Kidney epithelial cell (primary cell): ENCODE data around the gene RAB32. TPM values are rescaled to one million over a fixed set of nuclear protein-coding genes. Genes with fewer than 3 reads are reported as not detected.

Experiments used
- DNase-seq: peaks from one replicate; pipeline ENCODE4 v3.0.0-alpha.2; 2010; ENCODE audit warnings: low read depth
- H3K27me3 ChIP-seq: 2 replicates; pipeline ENCODE4 v1.6.0; 2011; ENCODE audit warnings: low read length; ENCODE audit not compliant: control insufficient read depth, insufficient read depth
- H3K36me3 ChIP-seq: 2 replicates; pipeline ENCODE4 v1.5.1; 2011; ENCODE audit warnings: low read length; ENCODE audit not compliant: control insufficient read depth, insufficient read depth
- H3K4me3 ChIP-seq: 2 replicates; pipeline ENCODE4 v1.5.1; 2011; ENCODE audit warnings: low read depth, mild to moderate bottlenecking, control low read depth, low read length
- CTCF ChIP-seq: IDR thresholded peaks from 2 replicates; pipeline ENCODE4 v1.5.1; 2011; ENCODE audit warnings: mild to moderate bottlenecking, moderate library complexity, low read length, control low read depth, inconsistent platforms; ENCODE audit not compliant: insufficient read depth, poor library complexity, severe bottlenecking
- total RNA-seq: library from RNA; depleted of rRNA; stranded (reverse); fragments of >200 nt; gene quantifications from 2 replicates; pipeline ENCODE4 v1.2.3, GENCODE V29; 2015

The RAB32 gene
- total RNA-seq, 1 donor from 2014 or later: 146 TPM

GRCh38 chr6:146574211-146574610 is 30.6 kb downstream of the RAB32 start:
- Histone ChIP-seq H3K36me3 (no peaks in the 10 kb centered on the region), H3K4me3 (no peak overlapping the region), H3K27me3 (no peaks in the 10 kb centered on the region)
- no peak for DNase-seq
- TF ChIP-seq CTCF: no peak

GRCh38 chr6:146578054-146578453 is 34.4 kb downstream of the RAB32 start:
- TF ChIP-seq CTCF: no peak
- no peak for DNase-seq

GRCh38 chr6:146581968-146582367 is 38.3 kb downstream of the RAB32 start:
- Histone ChIP-seq H3K4me3 (no peak overlapping the region), H3K36me3 (no peaks in the 10 kb centered on the region), H3K27me3 (no peaks in the 10 kb centered on the region)
- no peak for TF ChIP-seq CTCF
- no peak for DNase-seq

More at GRCh38 chr6:146578054-146578453, 34.4 kb downstream of the RAB32 start:
- Histone ChIP-seq H3K36me3 (no peaks in the 10 kb centered on the region), H3K27me3 (no peaks in the 10 kb centered on the region), H3K4me3 (no peak overlapping the region)

GRCh38 chr6:146582857-146583256 is 39.2 kb downstream of the RAB32 start:
- no peak for TF ChIP-seq CTCF
- no peak for DNase-seq
- no peak overlapping the region for H3K4me3 ChIP-seq
- H3K27me3 ChIP-seq: no peaks in the 10 kb centered on the region
- H3K36me3 ChIP-seq: no peaks in the 10 kb centered on the region

GRCh38 chr6:146583966-146584365 is 40.3 kb downstream of the RAB32 start:
- H3K4me3 ChIP-seq: no peak overlapping the region
- TF ChIP-seq CTCF: no peak
- H3K36me3 ChIP-seq: no peaks in the 10 kb centered on the region
- H3K27me3 ChIP-seq: no peaks in the 10 kb centered on the region
- DNase-seq: no peak

- Histone ChIP-seq H3K27me3 (no peaks in the 10 kb centered on the region), H3K36me3 (no peaks in the 10 kb centered on the region), H3K4me3 (no peak overlapping the region)
- no peak for TF ChIP-seq CTCF
- DNase-seq: no peak
Observed at GRCh38 chr6:146587459-146587858, 43.8 kb downstream of the RAB32 start.
